Pons (tissue), 1 donor: Measurements from ENCODE around the gene PPP1R14C.
"Not testable (repeated sequence)": the region's sequence is repeated elsewhere in the genome, so short reads cannot be mapped to it uniquely, and the experiment has no call there.

Experiments used
- DNase-seq: peaks from one replicate; pipeline ENCODE4 v3.0.0-alpha.2; 2016; ENCODE audit warnings: low spot score

PPP1R14C gene

GRCh38 chr6:150142670-150143515, at the start of gene PPP1R14C:
Gene PPP1R14C (plus strand): TSS chr6:150143044. CDS start chr6:150143193, 149 bp downstream.
- no peak for DNase-seq

GRCh38 chr6:150093397-150093796, 49.4 kb upstream of the PPP1R14C start:
- DNase-seq, result no peak

DNA sequence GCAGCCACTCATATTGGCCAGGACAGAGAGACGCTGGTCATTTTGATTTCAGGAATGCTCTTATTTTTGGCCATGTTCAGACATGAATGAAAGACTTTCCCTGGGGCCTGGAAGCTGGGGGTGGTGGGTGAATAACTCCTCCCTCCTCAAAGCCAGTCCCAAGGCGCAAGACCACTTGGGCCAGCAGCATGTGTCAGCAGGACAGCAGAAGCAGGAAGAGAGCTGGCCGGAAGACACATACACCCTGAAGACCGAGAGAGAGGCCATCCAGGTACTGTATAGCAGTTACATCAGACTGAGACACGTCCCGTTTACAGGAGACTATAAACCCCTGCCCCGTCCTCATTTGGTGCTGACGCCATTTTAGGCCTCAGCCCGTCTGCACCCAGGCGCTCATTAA, 44.7 kb upstream of the PPP1R14C start:
- no peak for DNase-seq

DNA sequence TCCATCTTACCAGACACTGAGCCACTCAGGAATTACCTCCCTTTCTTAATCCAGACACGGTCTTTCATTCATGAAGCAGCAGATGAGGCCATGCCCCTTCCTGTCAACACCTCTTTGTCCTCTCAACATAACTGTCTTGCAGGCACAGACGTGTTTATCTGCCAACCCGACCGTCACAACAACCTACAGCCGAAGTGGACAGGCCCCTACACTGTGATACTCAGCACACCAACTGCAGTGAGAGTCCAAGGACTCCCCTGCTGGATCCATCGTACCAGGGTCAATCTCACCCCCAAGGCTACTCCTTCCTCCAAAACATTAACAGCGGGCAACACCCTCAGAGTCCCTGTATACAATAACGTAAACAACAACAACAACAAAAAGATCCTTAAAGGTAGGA, 43.3 kb upstream of the PPP1R14C start:
- no peak for DNase-seq

GRCh38 chr6:150099953-150100352, 42.9 kb upstream of the PPP1R14C start:
- no peak for DNase-seq

DNA sequence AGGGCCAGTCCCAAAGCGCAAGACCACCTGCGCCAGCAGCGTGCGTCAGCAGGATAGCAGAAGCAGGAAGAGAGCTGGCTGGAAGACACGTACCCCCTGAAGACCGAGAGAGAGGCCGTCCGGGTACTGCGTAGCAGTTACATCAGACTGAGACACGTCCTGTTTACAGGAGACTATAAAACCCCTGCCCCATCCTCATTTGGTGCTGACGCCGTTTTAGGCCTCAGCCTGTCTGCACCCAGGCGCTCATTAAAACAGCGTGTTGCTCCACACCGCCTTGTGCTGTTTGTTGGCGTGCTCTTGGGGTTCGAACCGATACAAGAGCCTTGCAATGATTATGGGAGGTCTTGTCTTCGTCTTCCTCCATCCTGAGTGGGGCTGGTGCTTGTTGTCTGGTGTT, 42.1 kb upstream of the PPP1R14C start:
- DNase-seq, result no peak

DNA sequence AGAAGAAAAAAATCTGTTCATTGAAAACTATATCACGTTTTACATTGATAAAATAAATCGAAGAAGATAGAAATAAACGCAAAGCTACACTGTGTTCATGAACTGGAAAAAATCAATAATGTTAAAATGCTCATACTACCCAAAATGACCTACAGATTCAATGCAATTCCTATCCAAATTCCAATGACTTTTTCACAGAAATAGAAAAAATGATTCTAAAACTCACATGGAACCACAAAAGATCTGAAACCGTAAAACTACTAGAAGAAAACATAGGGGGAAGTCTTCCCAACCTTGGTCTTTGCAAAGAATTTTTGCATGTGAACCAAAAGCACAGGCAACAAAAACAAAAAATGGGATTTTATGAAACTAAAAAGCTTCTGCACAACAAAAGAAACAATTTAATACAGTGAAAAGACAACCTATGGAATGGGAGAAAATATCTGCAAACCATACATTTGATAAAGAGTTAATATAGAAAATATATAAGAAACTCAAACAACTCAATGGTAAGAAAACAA, 40.0 kb upstream of the PPP1R14C start:
- DNase-seq, result no peak

GRCh38 chr6:150112233-150112632, 30.6 kb upstream of the PPP1R14C start:
- DNase-seq, result no peak

- no peak for DNase-seq
These were observed 27.1 kb upstream of the PPP1R14C start for GRCh38 chr6:150115769-150116168.

GRCh38 chr6:150116200-150116800, 26.5 kb upstream of the PPP1R14C start:
- DNase-seq, result no peak

GRCh38 chr6:150118203-150118602, 24.6 kb upstream of the PPP1R14C start:
- DNase-seq, result no peak

DNA sequence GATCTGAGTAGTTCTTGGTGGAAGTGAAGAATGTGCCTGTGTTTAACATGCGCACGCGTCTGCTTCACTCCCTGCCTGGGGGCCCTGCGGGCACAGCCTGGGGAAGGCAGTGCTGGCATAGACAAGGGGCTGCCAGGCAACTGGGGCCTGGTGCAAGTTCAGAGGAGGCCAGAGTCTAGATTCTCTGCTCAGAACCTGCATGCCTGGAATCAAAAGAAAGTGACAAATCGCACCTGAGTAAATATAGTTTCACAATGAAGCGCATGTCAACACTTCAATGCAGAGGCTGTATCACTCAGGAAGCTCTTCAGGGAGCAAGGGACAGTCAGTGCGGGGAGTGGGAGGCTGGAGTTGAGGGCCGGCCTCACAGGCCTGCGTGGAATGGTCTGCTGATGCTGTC, 24.2 kb upstream of the PPP1R14C start:
- DNase-seq, result no peak

- peak; percentile 5 for DNase-seq
These were observed 23.7 kb upstream of the PPP1R14C start for GRCh38 chr6:150119173-150119572.

GRCh38 chr6:150123645-150124044, 19.2 kb upstream of the PPP1R14C start:
- DNase-seq, result no peak

- no peak for DNase-seq
These were observed 18.6 kb upstream of the PPP1R14C start for GRCh38 chr6:150124235-150124634.

GRCh38 chr6:150126641-150127291, 16.1 kb upstream of the PPP1R14C start:
- DNase-seq, result no peak

- DNase-seq, result no peak
These were observed 14.4 kb upstream of the PPP1R14C start for GRCh38 chr6:150128425-150128824.

DNA sequence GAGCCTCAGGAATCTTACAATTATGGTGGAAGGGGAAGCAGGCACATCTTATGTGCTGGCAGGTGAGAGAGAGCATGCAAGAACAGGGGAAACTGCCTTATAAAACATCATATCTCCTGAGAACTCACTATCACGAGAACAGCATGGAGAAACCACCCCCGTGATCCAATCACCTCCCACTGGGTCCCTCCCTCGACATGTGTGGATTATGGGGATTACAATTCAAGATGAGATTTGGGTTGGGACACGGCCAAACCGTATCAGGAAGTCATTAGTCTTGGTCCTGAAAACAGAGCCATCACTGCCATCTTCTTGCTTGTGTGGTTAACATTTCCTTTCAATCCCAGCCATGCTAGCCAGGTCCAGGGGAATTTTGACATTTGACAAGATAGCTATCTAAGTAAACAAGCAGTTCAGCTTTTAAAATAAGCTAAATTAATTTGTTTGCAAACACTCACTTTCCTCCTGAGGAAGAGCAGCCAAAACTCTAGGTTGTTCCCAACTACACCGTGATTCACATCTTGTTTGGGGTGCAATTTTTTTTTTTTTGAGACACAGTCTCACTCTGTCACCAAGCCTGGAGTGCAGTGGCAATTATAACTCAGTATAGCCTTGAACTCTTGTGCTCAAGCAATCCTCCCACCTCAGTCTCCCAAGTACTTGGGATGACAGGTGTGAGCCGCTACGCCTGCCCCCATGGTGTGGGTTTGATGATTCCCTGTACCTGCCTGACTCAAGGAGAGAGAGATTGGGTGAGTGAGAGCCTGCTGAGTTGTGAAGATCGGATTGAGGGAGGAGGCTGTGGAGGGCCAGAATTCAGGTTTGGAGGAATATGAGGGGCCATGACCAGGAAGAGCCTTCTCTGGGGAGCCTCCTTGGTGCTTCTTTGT, 13.0 kb upstream of the PPP1R14C start:
- no peak for DNase-seq

DNA sequence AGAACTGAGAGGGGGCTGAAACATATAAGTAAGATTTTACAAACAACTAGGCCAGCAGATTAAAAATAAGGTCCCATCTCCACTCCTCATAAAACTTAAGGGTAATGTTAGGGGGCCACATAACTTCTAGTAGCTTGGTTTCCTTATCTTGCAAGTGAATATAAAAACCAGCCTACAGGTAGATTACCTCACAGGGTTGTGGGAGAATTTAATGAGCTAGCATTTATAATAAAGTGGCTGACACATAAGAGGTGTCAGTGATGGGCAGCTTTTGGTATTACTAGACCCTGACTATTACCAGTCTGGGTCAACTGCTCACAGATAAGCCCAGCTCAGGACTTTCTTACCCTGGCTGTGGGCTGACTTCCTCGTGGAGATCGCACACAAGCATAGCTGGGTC, 9.2 kb upstream of the PPP1R14C start:
- no peak for DNase-seq

GRCh38 chr6:150134280-150134920, 8.4 kb upstream of the PPP1R14C start:
- no peak for DNase-seq

DNA sequence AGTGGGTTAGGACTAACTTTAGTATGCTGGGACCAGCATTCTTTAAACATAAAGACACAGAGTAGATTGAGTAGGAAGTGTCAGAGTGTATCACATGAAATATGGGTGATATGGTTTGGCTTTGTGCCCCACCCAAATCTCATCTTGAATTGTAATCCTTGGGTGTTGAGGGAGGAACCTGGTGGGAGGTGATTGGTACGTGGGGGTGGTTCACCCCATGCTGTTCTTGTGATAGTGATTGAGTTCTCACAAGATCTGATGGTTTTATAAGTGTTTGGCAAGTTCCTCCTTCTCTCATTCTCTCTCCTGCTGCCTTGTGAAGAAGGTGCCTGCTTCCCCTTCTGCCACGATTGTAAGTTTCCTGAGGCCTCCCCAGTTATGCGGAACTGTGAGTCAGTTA, 5.1 kb upstream of the PPP1R14C start:
- not testable (repeated sequence) for DNase-seq
